ENCODE data around the gene ATG2B.
"Not testable (repeated sequence)": the region's sequence is repeated elsewhere in the genome, so short reads cannot be mapped to it uniquely, and the experiment has no call there.

Gene ATG2B

GRCh38 chr14:96370528-96370927 is 7.4 kb upstream of the ATG2B start:
- no peak for DNase-seq (ENCODE audit: low read depth)

- no peak for DNase-seq (ENCODE audit: low read depth)
Observed at GRCh38 chr14:96368534-96368933, 5.4 kb upstream of the ATG2B start.

DNA sequence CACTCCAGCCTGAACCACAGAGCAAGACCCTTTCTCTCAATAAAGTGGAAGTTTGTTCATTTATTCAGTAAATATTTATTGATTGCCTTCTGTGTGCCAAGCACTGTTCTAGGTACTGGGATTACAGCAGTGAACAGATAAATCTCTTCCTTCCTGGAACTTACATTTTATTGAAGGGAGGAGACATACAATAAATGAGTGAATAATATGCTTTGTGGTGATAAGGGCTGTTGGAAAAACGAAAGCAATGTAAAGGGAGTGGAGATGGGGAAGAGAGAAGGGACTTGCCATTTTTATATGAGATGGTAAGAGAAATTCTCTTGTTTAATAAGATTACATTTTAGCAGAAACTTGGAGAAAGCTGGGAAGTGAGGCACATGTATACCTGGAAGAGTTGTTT is 1.8 kb upstream of the ATG2B start:
- no peak for DNase-seq (ENCODE audit: low read depth)

GRCh38 chr14:96363751-96364336 is 703 bp upstream of the ATG2B start:
- no peak for DNase-seq (ENCODE audit: low read depth)

- no peak for DNase-seq (ENCODE audit: low read depth)
Observed at GRCh38 chr14:96362071-96362964, 823 bp downstream of the ATG2B start.

GRCh38 chr14:96359959-96360358 is 3.2 kb downstream of the ATG2B start:
- no peak for DNase-seq (ENCODE audit: low read depth)

- DNase-seq (ENCODE audit: low read depth), result no peak
Observed at GRCh38 chr14:96357216-96357615, 5.9 kb downstream of the ATG2B start.

- no peak for DNase-seq (ENCODE audit: low read depth)
Observed at GRCh38 chr14:96354246-96354645, 8.9 kb downstream of the ATG2B start.

- no peak for DNase-seq (ENCODE audit: low read depth)
Observed at GRCh38 chr14:96352708-96353107, 10.4 kb downstream of the ATG2B start.

DNA sequence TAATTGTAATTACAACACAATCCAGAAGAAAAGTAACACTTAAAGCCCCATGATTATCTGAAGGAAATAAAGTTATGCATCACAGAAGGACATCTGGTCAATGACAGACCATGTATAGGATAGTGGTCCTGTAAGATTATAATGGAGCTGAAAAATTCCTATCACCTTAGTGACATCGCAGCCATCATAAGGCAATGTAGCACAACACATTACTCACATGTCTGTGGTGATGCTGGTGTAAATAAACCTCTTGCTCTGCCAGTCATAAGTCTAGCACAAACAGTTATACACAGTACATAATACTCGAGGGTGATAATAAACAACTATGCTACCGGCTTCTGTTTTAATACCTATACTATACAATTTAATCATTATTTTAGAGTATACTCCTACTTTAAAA is 11.2 kb downstream of the ATG2B start:
- no peak for DNase-seq (ENCODE audit: low read depth)

DNA sequence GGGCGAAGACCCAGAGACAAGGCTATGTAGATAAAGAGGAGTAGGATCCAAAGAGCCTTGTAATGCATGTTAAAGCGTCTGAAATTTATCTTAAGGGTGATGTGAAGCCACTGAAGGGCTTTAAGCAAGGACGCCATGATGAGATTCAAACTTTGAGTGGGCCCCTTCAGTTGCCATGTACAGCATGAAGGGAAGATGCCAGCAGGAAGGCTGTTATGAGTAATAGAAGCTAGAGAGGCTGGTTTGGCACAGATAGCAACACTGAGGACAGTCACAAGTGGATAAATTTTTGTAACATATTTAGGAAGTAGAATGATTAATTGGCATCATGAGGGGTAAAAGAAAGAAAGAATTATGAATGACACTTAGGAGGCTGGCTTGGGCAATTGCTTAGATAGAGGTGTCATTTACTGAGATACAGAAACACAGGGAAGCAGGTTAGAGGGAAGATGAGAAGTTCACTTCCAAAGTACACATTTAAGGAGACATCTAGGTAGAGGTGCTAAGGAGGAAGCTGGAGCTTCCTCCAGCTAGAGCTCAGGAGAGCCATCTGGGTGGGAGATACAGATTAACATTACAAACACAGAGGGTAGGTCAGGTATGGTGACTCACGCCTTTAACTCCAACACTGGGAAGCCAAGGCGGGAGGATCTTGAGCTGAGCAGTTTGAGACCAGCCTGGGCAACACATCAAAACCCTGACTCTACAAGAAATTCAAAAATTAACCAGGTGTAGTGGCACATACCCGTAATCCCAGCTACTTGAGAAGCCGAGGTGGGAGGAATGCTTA is 13.7 kb downstream of the ATG2B start:
- DNase-seq (ENCODE audit: low read depth), result no peak

- not testable (repeated sequence) for DNase-seq (ENCODE audit: low read depth)
Observed at GRCh38 chr14:96347957-96348356, 15.2 kb downstream of the ATG2B start.

GRCh38 chr14:96345669-96346068 is 17.5 kb downstream of the ATG2B start:
- no peak for DNase-seq (ENCODE audit: low read depth)

DNA sequence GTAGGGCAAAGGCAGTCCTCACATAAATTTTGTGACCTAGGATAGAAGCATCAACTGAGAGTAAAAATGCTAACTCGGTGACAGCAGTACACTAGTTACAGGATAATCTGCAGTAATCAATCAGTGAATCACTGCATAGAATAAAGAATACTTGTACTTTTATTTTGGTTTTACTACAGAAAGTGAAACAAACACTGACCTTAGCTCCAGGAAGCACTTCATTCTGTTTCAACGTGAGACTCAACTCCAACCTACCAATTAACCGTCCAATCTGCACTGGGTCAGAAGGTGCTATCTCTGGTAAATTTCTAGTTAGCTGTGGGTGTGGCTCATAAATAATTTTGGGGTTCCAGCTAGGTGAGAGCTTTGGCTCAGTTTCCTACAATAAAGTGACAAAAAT is 21.8 kb downstream of the ATG2B start:
- no peak for DNase-seq (ENCODE audit: low read depth)

- DNase-seq (ENCODE audit: low read depth), result no peak
Observed at GRCh38 chr14:96338551-96338950, 24.6 kb downstream of the ATG2B start.

- no peak for DNase-seq (ENCODE audit: low read depth)
Observed at GRCh38 chr14:96324219-96324618, 38.9 kb downstream of the ATG2B start.

GRCh38 chr14:96320605-96321004 is 42.5 kb downstream of the ATG2B start:
- no peak for DNase-seq (ENCODE audit: low read depth)

GRCh38 chr14:96318836-96319235 is 44.3 kb downstream of the ATG2B start:
- DNase-seq (ENCODE audit: low read depth), result no peak

- DNase-seq (ENCODE audit: low read depth), result no peak
Observed at GRCh38 chr14:96316087-96316486, 47.1 kb downstream of the ATG2B start.

DNA sequence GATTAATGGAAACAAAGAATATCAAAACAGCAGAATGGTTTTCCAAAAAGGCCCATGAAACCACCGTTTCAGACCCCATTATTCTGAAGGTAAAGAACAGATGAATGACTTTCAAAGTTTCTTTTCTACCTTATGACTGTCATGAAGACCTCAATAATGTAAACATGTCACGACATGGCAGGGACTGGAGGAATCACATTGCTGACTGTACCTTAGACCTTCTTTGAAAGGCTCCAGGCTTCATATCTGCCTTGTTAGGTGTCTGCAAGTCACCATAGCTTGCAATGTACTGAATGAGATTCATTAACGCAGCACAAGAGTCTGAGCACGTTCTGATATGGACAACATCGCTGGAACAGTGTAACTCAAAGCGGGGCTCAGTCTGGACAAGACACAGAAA is 52.2 kb downstream of the ATG2B start:
- no peak for DNase-seq (ENCODE audit: low read depth)

GRCh38 chr14:96309896-96310330 is 53.2 kb downstream of the ATG2B start:
- DNase-seq (ENCODE audit: low read depth), result no peak

DNA sequence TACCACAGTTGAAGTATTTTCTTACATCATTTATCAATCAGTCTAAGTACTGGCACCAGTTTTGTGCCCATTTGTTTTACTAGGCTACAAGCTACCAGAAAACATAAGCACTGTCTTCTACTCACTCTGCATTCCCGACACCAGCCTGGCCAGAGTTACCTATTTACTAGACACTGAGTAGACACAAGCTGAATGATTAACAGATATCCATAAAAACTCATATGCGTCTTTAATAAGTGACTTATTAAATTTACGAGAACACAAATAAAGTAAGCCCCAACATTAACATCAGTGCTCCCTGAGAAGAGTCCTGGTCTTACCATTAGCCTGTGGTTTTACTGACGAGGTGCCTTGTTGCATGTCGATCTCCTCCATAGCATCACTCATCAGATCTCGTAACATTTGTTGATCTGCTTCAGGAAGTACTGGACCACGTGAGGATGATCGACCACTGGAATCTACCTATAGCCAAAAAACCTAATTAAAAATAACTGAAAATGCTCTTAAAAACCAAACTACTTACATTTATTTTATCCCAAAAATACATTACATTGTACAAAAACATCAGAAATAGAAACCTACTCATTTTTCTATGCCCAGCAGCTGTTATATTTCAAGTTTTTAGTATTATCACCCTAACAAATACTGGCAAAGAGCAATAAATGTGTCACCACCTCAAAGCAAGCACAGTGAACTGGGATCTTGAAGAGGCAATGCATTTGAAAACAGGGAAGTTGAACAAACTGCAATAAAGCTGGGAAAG is 53.8 kb downstream of the ATG2B start:
- DNase-seq (ENCODE audit: low read depth), result no peak

Data from CMK (cell line).